ENCODE results near the gene SPNS3.
A peak's percentile ranks its signal among the peaks of the same experiment; 100 is the strongest.

The SPNS3 gene

GRCh38 chr17:4478318-4478830 lies 44.6 kb downstream of the SPNS3 start:
- peak overlapping the region; percentile 16 for H3K27ac ChIP-seq (ENCODE audit: low read depth, low read length)
- H3K9ac ChIP-seq (ENCODE audit: low read depth in 1 of 2, low read length in 2 of 2): no peak overlapping the region
- H3K27me3 ChIP-seq (ENCODE audit: control insufficient read depth in 1 of 2, insufficient read depth in 2 of 2, low read length in 2 of 2): no peaks in the 10 kb centered on the region
- no peaks in the 10 kb centered on the region for H3K36me3 ChIP-seq (ENCODE audit: control insufficient read depth in 1 of 2, insufficient read depth in 2 of 2, low read length in 2 of 2)
- peaks cover 71 to 73% of the 10 kb centered on the region in 2 donors for H3K4me1 ChIP-seq (ENCODE audit: control insufficient read depth in 1 of 2, insufficient read depth in 2 of 2, low read length in 2 of 2)
- no peaks in the 10 kb centered on the region for H3K9me3 ChIP-seq (ENCODE audit: control insufficient read depth in 1 of 2, low read length in 2 of 2)
- no peak overlapping the region for H3K4me3 ChIP-seq (ENCODE audit: low read depth in 1 of 2, low read length in 2 of 2)

GRCh38 chr17:4479340-4479981 lies 45.7 kb downstream of the SPNS3 start:
- no peaks in the 10 kb centered on the region for H3K9me3 ChIP-seq (ENCODE audit: control insufficient read depth in 1 of 2, low read length in 2 of 2)
- H3K27me3 ChIP-seq (ENCODE audit: control insufficient read depth in 1 of 2, insufficient read depth in 2 of 2, low read length in 2 of 2): no peaks in the 10 kb centered on the region
- H3K9ac ChIP-seq (ENCODE audit: low read depth in 1 of 2, low read length in 2 of 2): peak overlapping the region in 1 of 2 donors; percentile 58
- H3K36me3 ChIP-seq (ENCODE audit: control insufficient read depth in 1 of 2, insufficient read depth in 2 of 2, low read length in 2 of 2): no peaks in the 10 kb centered on the region
- peaks cover 73 to 78% of the 10 kb centered on the region in 2 donors for H3K4me1 ChIP-seq (ENCODE audit: control insufficient read depth in 1 of 2, insufficient read depth in 2 of 2, low read length in 2 of 2)
- peak overlapping the region in 1 of 2 donors; percentile 18 for H3K4me3 ChIP-seq (ENCODE audit: low read depth in 1 of 2, low read length in 2 of 2)
- H3K27ac ChIP-seq (ENCODE audit: low read depth, low read length): peak overlapping the region; percentile 89

DNA sequence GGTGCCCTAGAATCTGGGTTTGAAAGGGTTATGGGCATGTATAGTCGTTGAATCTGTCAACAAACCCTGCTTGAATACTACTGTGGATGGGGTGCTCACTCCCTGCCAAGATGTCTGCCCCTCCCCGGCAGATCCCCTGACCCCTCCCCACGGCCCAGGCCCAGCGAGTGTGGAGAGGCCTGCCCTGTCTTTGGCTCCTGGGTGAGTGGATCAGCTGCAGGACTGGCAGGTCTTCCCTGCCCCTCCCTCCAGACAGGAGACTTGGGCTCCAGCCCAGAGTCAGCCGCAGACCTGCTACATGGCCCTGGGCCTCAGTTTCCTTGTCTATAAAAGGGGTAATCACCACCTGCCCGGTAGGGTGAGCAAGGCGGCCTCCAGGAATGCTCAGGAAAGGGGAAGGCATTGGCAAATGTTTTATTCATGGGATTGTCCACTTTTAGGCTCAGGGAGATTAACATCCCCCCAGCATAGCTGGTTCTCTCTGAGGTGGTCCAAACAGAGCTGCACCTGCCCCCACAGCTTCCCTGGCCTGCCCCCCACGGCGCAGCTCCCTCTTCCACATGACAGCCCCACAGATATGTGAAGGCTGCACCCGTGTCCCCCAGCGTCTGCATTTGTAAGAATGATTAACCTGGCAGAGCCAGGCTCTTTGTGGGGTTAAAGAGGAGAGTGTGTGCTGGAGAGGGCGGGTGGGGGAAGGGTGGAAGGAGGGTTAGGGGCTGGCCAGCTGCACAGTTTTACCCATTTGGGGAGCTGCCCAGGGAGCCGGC lies 46.4 kb downstream of the SPNS3 start:
- Histone ChIP-seq H3K4me1 (ENCODE audit: control insufficient read depth in 1 of 2, insufficient read depth in 2 of 2, low read length in 2 of 2) (peaks cover 73 to 78% of the 10 kb centered on the region in 2 donors), H3K9ac (ENCODE audit: low read depth in 1 of 2, low read length in 2 of 2) (peak overlapping the region; percentile 58 to 75), H3K9me3 (ENCODE audit: control insufficient read depth in 1 of 2, low read length in 2 of 2) (no peaks in the 10 kb centered on the region), H3K27me3 (ENCODE audit: control insufficient read depth in 1 of 2, insufficient read depth in 2 of 2, low read length in 2 of 2) (no peaks in the 10 kb centered on the region), H3K27ac (ENCODE audit: low read depth, low read length) (peak overlapping the region; percentile 89), H3K4me3 (ENCODE audit: low read depth in 1 of 2, low read length in 2 of 2) (peak overlapping the region in 1 of 2 donors; percentile 48), H3K36me3 (ENCODE audit: control insufficient read depth in 1 of 2, insufficient read depth in 2 of 2, low read length in 2 of 2) (no peaks in the 10 kb centered on the region)

- H3K9me3 ChIP-seq (ENCODE audit: control insufficient read depth in 1 of 2, low read length in 2 of 2): no peaks in the 10 kb centered on the region
- peaks cover 66 to 77% of the 10 kb centered on the region in 2 donors for H3K4me1 ChIP-seq (ENCODE audit: control insufficient read depth in 1 of 2, insufficient read depth in 2 of 2, low read length in 2 of 2)
- peak overlapping the region; percentile 65 to 75 for H3K9ac ChIP-seq (ENCODE audit: low read depth in 1 of 2, low read length in 2 of 2)
- no peaks in the 10 kb centered on the region for H3K36me3 ChIP-seq (ENCODE audit: control insufficient read depth in 1 of 2, insufficient read depth in 2 of 2, low read length in 2 of 2)
- peak overlapping the region; percentile 34 to 48 for H3K4me3 ChIP-seq (ENCODE audit: low read depth in 1 of 2, low read length in 2 of 2)
- H3K27me3 ChIP-seq (ENCODE audit: control insufficient read depth in 1 of 2, insufficient read depth in 2 of 2, low read length in 2 of 2): no peaks in the 10 kb centered on the region
- H3K27ac ChIP-seq (ENCODE audit: low read depth, low read length): peak overlapping the region; percentile 89
Measured at GRCh38 chr17:4480929-4481898, 47.5 kb downstream of the SPNS3 start.

DNA sequence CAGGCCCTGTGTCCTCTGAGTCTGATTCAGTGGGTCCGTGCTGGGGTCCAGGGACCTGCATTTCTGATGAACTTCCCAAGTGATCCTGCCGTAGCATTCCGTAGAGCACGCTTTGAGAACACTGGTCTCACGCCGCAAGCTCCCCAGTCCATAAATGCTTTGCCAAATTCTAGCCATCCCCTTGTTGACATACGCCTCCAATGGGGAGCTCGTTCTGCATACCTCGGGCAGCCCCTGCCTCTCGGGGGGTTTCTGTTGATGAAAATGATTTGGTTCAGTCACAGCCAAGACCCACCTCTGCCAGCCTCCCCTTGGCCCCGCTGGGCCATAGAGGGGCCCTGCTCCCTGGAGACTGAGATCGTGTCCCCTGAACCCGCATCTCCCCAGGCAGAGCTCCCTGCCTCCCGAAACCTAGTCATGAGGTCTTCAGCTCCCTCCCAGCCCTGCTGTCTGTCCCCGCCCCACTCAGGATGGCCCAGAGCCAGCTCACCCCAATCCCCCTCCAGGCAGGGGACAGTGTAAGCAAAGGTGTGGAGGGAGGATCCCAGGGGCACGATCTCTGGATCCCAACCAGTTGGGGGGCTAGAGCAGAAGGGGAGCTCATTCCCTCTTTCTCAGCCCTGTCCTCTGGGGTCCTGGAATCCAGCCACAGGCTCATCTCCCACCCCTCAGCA lies 48.7 kb downstream of the SPNS3 start:
- Histone ChIP-seq H3K9ac (ENCODE audit: low read depth in 1 of 2, low read length in 2 of 2) (peak overlapping the region; percentile 47 to 53), H3K27ac (ENCODE audit: low read depth, low read length) (peak overlapping the region; percentile 24), H3K9me3 (ENCODE audit: control insufficient read depth in 1 of 2, low read length in 2 of 2) (no peaks in the 10 kb centered on the region), H3K4me1 (ENCODE audit: control insufficient read depth in 1 of 2, insufficient read depth in 2 of 2, low read length in 2 of 2) (peaks cover 53 to 68% of the 10 kb centered on the region in 2 donors), H3K4me3 (ENCODE audit: low read depth in 1 of 2, low read length in 2 of 2) (peak overlapping the region; percentile 24 to 28), H3K27me3 (ENCODE audit: control insufficient read depth in 1 of 2, insufficient read depth in 2 of 2, low read length in 2 of 2) (no peaks in the 10 kb centered on the region), H3K36me3 (ENCODE audit: control insufficient read depth in 1 of 2, insufficient read depth in 2 of 2, low read length in 2 of 2) (no peaks in the 10 kb centered on the region)

DNA sequence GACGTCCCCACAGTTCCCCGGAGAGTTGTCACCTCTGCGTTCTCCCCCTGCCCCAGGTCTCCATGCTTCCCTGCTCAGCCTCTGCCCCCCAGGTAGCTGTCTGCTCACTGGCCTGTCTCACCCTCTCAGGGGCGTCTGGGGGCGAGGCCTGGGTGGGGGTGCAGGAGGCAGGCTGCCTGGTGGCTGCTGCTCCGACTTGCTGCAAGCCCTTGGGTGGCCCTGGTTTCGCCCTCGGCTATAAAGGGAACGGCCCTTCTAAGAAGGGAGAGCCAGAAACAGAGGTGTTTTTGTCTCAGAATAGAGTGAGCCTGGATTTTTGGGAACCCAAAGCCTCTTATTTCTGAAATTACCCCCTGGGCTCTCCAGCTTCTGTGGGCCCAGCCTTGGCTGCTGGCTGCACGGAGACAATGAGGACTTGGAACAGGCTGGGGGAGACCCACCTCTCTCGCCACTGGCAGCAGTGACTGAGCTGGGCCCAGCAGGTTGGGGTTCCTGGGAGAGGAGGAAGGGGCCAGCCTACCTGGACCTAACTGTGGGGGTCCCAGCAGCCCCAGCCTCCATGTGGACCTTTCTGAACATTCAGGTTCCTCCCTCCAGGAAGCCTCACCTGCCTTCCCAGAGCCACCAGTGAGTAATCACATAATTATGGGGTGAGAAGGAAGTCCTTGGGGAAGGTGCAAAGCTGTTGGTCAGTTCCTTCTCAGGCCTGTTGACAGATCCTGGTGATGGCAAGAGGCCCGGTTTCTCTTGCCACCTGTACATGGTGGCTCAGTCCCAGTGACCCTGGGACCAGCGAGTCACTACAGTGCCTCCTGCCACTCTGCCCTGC lies 49.5 kb downstream of the SPNS3 start:
- Histone ChIP-seq H3K36me3 (ENCODE audit: control insufficient read depth in 1 of 2, insufficient read depth in 2 of 2, low read length in 2 of 2) (no peaks in the 10 kb centered on the region), H3K9ac (ENCODE audit: low read depth in 1 of 2, low read length in 2 of 2) (peak overlapping the region; percentile 47 to 53), H3K4me3 (ENCODE audit: low read depth in 1 of 2, low read length in 2 of 2) (peak overlapping the region; percentile 24 to 28), H3K27ac (ENCODE audit: low read depth, low read length) (peak overlapping the region; percentile 24), H3K27me3 (ENCODE audit: control insufficient read depth in 1 of 2, insufficient read depth in 2 of 2, low read length in 2 of 2) (no peaks in the 10 kb centered on the region), H3K4me1 (ENCODE audit: control insufficient read depth in 1 of 2, insufficient read depth in 2 of 2, low read length in 2 of 2) (peaks cover 48 to 64% of the 10 kb centered on the region in 2 donors), H3K9me3 (ENCODE audit: control insufficient read depth in 1 of 2, low read length in 2 of 2) (no peaks in the 10 kb centered on the region)

DNA sequence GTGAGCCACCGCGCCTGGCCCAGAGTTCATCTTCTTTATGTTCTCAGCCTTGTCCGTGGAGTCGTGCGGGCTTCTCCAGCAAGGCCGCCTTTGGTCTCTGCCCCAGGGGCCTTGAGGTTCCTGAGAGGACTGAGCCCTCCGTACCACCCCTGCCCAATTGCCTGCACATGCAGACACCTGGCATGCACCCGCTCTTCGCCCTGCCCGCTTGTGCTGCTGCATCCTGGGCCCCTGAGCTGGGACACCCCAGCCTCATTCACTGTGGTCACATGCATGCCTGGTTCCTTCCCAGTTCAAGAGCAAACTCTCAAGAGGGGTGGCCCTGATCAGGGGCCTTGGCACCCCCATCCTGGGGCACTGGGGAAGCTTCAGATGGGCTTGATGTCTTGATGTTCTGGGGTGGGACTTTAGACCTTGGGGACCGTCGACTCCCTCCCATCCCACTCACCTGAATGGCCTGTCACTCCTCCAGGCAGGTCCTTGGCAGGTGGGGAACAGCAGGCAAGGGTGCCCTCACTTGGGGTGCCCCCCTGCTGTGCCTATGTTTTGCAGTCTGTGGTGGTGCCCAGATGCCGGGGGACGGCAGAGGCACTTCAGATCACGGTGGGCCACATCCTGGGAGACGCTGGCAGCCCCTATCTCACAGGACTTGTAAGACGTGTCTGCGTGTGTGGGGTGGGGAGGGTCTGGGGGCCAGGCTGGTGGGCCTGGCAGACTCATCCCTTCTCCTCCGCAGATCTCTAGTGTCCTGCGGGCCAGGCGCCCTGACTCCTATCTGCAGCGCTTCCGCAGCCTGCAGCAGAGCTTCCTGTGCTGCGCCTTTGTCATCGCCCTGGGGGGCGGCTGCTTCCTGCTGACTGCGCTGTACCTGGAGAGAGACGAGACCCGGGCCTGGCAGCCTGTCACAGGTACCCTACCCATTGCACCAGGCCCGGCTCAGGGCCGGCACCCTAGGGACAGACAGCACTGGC lies 52.2 kb downstream of the SPNS3 start:
- Histone ChIP-seq H3K27me3 (ENCODE audit: control insufficient read depth in 1 of 2, insufficient read depth in 2 of 2, low read length in 2 of 2) (no peaks in the 10 kb centered on the region), H3K9me3 (ENCODE audit: control insufficient read depth in 1 of 2, low read length in 2 of 2) (no peaks in the 10 kb centered on the region), H3K27ac (ENCODE audit: low read depth, low read length) (no peak overlapping the region), H3K36me3 (ENCODE audit: control insufficient read depth in 1 of 2, insufficient read depth in 2 of 2, low read length in 2 of 2) (no peaks in the 10 kb centered on the region), H3K4me3 (ENCODE audit: low read depth in 1 of 2, low read length in 2 of 2) (peak overlapping the region; percentile 41 to 50), H3K9ac (ENCODE audit: low read depth in 1 of 2, low read length in 2 of 2) (no peak overlapping the region), H3K4me1 (ENCODE audit: control insufficient read depth in 1 of 2, insufficient read depth in 2 of 2, low read length in 2 of 2) (peaks cover 28 to 42% of the 10 kb centered on the region in 2 donors)

- Histone ChIP-seq H3K9me3 (ENCODE audit: control insufficient read depth in 1 of 2, low read length in 2 of 2) (no peaks in the 10 kb centered on the region), H3K9ac (ENCODE audit: low read depth in 1 of 2, low read length in 2 of 2) (no peak overlapping the region), H3K27ac (ENCODE audit: low read depth, low read length) (no peak overlapping the region), H3K4me3 (ENCODE audit: low read depth in 1 of 2, low read length in 2 of 2) (no peak overlapping the region), H3K36me3 (ENCODE audit: control insufficient read depth in 1 of 2, insufficient read depth in 2 of 2, low read length in 2 of 2) (no peaks in the 10 kb centered on the region), H3K27me3 (ENCODE audit: control insufficient read depth in 1 of 2, insufficient read depth in 2 of 2, low read length in 2 of 2) (no peaks in the 10 kb centered on the region), H3K4me1 (ENCODE audit: control insufficient read depth in 1 of 2, insufficient read depth in 2 of 2, low read length in 2 of 2) (peaks cover 16 to 34% of the 10 kb centered on the region in 2 donors)
Measured at GRCh38 chr17:4487296-4487695, 53.6 kb downstream of the SPNS3 start.
